Chondrocyte (in vitro differentiated cells): ENCODE measurements around the gene MYL7. TPM values are rescaled to one million over a fixed set of nuclear protein-coding genes. Genes with fewer than 3 reads are reported as not detected.

Experiments used
- DNase-seq: peaks from one replicate; pipeline ENCODE4 v3.0.0; 2021; ENCODE audit warnings: mixed read lengths, low spot score
- H3K27ac Mint-ChIP-seq: one replicate; pipeline ENCODE4 v1.8.0; 2021; ENCODE audit warnings: mild to moderate bottlenecking, moderate library complexity, mixed read lengths; ENCODE audit not compliant: unreplicated experiment
- H3K27me3 Mint-ChIP-seq: 2 replicates; pipeline ENCODE4 v1.8.0; 2021; ENCODE audit warnings: low read depth, mixed read lengths
- H3K36me3 Mint-ChIP-seq: 2 replicates; pipeline ENCODE4 v1.8.0; 2021; ENCODE audit warnings: low read depth, mixed read lengths
- H3K4me1 Mint-ChIP-seq: 2 replicates; pipeline ENCODE4 v1.8.0; 2021; ENCODE audit warnings: low read depth, mild to moderate bottlenecking, mixed read lengths
- H3K4me3 Mint-ChIP-seq: one replicate; pipeline ENCODE4 v1.8.0; 2021; ENCODE audit warnings: mild to moderate bottlenecking, moderate library complexity, mixed read lengths; ENCODE audit not compliant: unreplicated experiment
- H3K9me3 Mint-ChIP-seq: 2 replicates; pipeline ENCODE4 v1.8.0; 2021; ENCODE audit warnings: low read depth, mixed read lengths
- CTCF ChIP-seq: fragments of 200-600 bp; sonication (generic); IDR thresholded peaks from 2 replicates; pipeline ENCODE4 v1.5.0; 2021; ENCODE audit warnings: antibody characterized with exemption, mild to moderate bottlenecking, moderate library complexity
- total RNA-seq: library from RNA; stranded (reverse); gene quantifications from 3 replicates; pipeline ENCODE4 v1.2.1, GENCODE V29; 2021

Gene MYL7
- total RNA-seq, 1 donor from 2014 or later, result not detected

DNA sequence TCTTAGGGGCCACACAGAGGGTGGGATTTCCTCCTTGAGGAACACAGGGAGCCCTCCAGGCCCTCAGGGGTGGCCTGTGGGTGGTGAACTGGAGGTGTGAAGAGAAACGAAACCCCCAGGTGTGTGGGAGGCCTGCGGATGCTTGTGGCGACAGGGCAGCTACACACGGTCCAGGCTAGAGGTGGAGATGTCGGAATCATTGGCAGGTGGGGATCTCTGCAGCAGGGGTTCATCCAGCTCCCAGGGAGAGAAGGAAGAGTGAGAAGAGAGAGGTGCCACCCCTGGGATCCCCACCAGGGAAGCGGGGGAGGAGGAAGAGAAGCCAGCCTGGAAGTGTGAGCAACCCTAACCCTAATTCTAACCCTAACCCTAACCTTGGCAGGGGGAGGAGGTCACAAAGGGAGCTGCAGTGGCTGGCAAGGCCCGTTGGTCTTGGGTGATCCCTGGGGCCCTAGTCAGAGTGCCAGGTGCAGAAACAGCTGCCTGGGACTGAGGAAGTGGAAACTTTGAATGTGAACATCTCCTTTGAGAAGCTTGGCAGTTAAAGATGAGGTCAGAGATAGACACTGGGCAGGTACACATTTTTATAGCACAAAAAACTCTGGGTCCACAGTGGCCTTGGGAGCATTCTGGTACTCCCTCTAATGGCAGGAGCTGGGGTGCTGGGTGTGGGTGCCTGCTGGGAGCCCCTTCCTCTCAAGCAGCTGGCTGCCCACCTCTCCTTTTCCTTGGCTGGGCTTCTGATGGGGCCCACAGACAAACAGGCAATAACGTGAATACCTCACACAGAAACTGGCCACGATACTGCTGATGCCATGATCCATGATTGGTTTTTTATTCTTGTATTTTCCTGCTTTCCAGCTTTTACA lies 43.8 kb downstream of the MYL7 start:
- TF ChIP-seq CTCF, result no peak
- H3K4me1 Mint-ChIP-seq, result peaks cover 60% of the 10 kb centered on the region
- H3K27ac Mint-ChIP-seq, result no peak overlapping the region
- no peak overlapping the region for H3K4me3 Mint-ChIP-seq
- no peaks in the 10 kb centered on the region for H3K27me3 Mint-ChIP-seq
- DNase-seq, result no peak
- no peaks in the 10 kb centered on the region for H3K36me3 Mint-ChIP-seq
- H3K9me3 Mint-ChIP-seq, result peaks cover 4% of the 10 kb centered on the region

DNA sequence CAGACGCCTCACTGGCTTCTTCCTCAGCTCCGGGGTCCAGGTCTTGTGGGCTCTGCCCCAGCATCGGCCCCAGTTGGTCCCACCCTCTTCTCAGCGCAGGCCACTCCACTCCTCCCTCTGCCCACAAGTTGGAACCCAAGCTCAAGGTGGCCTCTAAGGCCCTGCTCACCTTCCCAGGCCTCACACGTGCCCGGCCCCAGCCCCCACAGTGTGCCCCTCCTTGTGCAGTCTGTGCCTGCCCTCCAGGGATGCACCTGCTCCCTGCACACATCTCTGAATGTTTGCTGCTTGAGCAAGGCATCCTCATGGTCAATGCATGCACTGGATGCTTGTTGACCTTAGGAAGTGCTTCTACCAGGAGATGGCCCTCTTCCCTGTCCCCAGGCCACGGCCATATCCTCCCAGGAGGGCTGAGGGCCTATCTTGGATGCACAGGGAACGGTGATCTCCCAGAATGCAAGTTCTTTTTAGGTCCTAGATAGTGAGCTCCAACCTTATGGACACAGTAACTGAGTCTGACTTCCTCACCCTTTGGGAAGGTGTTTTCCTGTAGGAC lies 44.7 kb downstream of the MYL7 start:
- Mint-ChIP-seq H3K27ac (no peak overlapping the region), H3K9me3 (peaks cover 4% of the 10 kb centered on the region), H3K4me1 (peaks cover 51% of the 10 kb centered on the region), H3K36me3 (no peaks in the 10 kb centered on the region), H3K4me3 (no peak overlapping the region), H3K27me3 (no peaks in the 10 kb centered on the region)
- no peak for TF ChIP-seq CTCF
- no peak for DNase-seq

DNA sequence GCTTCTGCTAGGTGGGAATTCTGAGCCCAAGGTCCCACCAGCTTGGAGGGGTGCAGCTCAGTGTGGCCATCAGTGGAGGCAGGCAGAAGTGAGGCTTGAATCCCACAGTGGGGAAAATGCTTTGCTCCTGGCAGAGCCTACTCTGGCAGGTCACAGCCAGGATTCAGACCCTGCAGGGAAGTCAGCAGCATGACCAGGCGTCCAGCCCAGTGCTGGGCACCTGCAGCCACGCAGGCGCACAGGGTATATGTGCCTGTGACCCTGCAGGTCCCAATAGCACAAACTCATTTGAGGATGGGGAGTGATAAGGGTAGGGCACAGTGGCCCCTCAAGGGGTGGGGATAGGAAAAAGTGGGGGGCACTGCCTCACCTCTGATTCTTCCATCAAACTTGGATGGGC lies 45.4 kb downstream of the MYL7 start:
- Mint-ChIP-seq H3K4me3 (no peak overlapping the region), H3K36me3 (no peaks in the 10 kb centered on the region), H3K4me1 (peaks cover 47% of the 10 kb centered on the region), H3K9me3 (peaks cover 4% of the 10 kb centered on the region), H3K27me3 (no peaks in the 10 kb centered on the region), H3K27ac (no peak overlapping the region)
- DNase-seq, result no peak
- TF ChIP-seq CTCF, result no peak

DNA sequence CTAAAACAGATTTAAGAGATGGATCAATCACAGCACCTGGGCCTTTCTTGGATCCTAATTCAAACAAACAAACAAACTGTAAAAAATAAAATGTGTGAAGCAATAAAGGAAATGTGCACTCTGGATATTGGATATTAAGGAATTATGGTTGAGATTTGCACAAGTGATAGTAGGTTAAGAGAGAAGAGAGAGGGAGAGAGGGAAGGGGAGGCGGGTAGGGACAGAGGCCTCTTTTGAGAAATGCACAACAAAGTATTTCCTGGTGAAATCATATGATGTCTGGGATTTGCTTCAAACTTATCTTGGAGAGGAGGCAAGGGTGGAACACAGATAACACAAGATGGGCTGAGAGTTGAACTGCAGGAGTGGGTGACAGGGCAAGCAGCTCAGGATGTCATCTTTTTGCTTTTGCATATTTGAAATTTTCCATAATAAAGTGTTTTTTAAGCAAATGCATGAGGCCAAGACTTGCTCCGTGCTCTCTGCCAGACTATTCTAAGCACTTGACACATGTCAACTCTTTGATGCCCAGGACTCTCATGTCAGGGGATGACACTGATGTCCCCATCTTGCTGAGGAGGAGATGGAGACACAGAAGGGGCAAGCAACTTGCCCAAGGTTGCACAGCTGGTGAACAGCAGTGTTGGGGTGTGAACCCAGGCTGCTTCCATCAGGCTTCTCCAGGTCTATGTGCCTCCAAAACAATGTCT lies 46.1 kb downstream of the MYL7 start:
- peaks cover 4% of the 10 kb centered on the region for H3K9me3 Mint-ChIP-seq
- no peak overlapping the region for H3K4me3 Mint-ChIP-seq
- no peaks in the 10 kb centered on the region for H3K36me3 Mint-ChIP-seq
- no peaks in the 10 kb centered on the region for H3K27me3 Mint-ChIP-seq
- no peak for TF ChIP-seq CTCF
- DNase-seq, result no peak
- H3K27ac Mint-ChIP-seq, result peak overlapping the region; percentile 30
- peaks cover 47% of the 10 kb centered on the region for H3K4me1 Mint-ChIP-seq

- no peak for DNase-seq
- H3K4me3 Mint-ChIP-seq, result no peak overlapping the region
- peak overlapping the region; percentile 30 for H3K27ac Mint-ChIP-seq
- TF ChIP-seq CTCF, result no peak
- H3K9me3 Mint-ChIP-seq, result peaks cover 4% of the 10 kb centered on the region
- no peaks in the 10 kb centered on the region for H3K36me3 Mint-ChIP-seq
- H3K27me3 Mint-ChIP-seq, result no peaks in the 10 kb centered on the region
- peaks cover 44% of the 10 kb centered on the region for H3K4me1 Mint-ChIP-seq
Observed at GRCh38 chr7:44094365-44094764, 46.8 kb downstream of the MYL7 start.
